ENCODE results near the gene GUSB. TPM values are rescaled to one million over a fixed set of nuclear protein-coding genes. Genes with fewer than 3 reads are reported as not detected.

GUSB gene
- total and polyA plus RNA-seq, 2 of the 8 experiments (the other 6 are each of a cell fraction or from before 2014, with no cell fraction given), result 43.6 to 71.3 TPM

Small RNA genes within 50 kb of the gene (small RNA-seq; reads per million reads assigned to genes)
- not detected for gene AC073261.1 (ENCODE audit: insufficient read depth)

Other genes with a start within 250 kb of the GUSB start
- 43.9 and 45.3 TPM in 2 replicates for gene VKORC1L1, start 109.1 kb downstream of the GUSB start, total RNA-seq (2021; fragmentation: NEBNext Ultra II Directional; extraction: Animal tissue kit (Norgen Biotek cat#: 25700))
- 10.6 and 12.7 TPM in 2 replicates for gene VKORC1L1, start 109.1 kb downstream of the GUSB start, polyA plus RNA-seq (2011; rRNA removed)
- 23.3 and 23.4 TPM in 2 replicates for gene ASL, start 93.6 kb upstream of the GUSB start, total RNA-seq (2021; fragmentation: NEBNext Ultra II Directional; extraction: Animal tissue kit (Norgen Biotek cat#: 25700))
- 35.3 and 44.9 TPM in 2 replicates for gene ASL, start 93.6 kb upstream of the GUSB start, polyA plus RNA-seq (2011; rRNA removed)
- 29.2 and 29.3 TPM in 2 replicates for gene CRCP, start 132.6 kb upstream of the GUSB start, total RNA-seq (2021; fragmentation: NEBNext Ultra II Directional; extraction: Animal tissue kit (Norgen Biotek cat#: 25700))
- 13.4 and 15.0 TPM in 2 replicates for gene CRCP, start 132.6 kb upstream of the GUSB start, polyA plus RNA-seq (2011; rRNA removed)
- gene TPST1, start 223.1 kb upstream of the GUSB start, total RNA-seq (2021; fragmentation: NEBNext Ultra II Directional; extraction: Animal tissue kit (Norgen Biotek cat#: 25700)), result 14.9 and 18.4 TPM in 2 replicates
- gene TPST1, start 223.1 kb upstream of the GUSB start, polyA plus RNA-seq (2011; rRNA removed), result 8.2 and 8.6 TPM in 2 replicates

Data from H1 (cell line).